Amygdala (tissue), 56 donors: ENCODE results near the gene CETP.
A peak's percentile ranks its signal among the peaks of the same experiment; 100 is the strongest.

Experiments used
- DNase-seq, 56 donors: peaks; one replicate each; lab custom pipeline; 2025; lab: John Stamatoyannopoulos, UW

The CETP gene, protein sequence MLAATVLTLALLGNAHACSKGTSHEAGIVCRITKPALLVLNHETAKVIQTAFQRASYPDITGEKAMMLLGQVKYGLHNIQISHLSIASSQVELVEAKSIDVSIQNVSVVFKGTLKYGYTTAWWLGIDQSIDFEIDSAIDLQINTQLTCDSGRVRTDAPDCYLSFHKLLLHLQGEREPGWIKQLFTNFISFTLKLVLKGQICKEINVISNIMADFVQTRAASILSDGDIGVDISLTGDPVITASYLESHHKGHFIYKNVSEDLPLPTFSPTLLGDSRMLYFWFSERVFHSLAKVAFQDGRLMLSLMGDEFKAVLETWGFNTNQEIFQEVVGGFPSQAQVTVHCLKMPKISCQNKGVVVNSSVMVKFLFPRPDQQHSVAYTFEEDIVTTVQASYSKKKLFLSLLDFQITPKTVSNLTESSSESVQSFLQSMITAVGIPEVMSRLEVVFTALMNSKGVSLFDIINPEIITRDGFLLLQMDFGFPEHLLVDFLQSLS

DNA sequence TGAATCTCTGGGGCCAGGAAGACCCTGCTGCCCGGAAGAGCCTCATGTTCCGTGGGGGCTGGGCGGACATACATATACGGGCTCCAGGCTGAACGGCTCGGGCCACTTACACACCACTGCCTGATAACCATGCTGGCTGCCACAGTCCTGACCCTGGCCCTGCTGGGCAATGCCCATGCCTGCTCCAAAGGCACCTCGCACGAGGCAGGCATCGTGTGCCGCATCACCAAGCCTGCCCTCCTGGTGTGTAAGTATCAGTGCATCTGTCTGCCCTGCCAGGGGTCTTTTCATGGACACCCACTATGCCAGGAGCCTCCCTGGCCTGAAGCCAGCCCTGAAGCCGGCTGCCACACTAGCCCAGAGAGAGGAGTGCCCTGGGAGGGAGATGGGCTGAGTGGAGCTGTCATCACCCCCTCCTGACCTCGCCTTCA lies at the start of gene CETP:
Gene CETP (plus strand): TSS at position 100 of the 431 bp plus-strand sequence. CDS start 30 bp downstream, at position 130.
- no peak for DNase-seq

DNA sequence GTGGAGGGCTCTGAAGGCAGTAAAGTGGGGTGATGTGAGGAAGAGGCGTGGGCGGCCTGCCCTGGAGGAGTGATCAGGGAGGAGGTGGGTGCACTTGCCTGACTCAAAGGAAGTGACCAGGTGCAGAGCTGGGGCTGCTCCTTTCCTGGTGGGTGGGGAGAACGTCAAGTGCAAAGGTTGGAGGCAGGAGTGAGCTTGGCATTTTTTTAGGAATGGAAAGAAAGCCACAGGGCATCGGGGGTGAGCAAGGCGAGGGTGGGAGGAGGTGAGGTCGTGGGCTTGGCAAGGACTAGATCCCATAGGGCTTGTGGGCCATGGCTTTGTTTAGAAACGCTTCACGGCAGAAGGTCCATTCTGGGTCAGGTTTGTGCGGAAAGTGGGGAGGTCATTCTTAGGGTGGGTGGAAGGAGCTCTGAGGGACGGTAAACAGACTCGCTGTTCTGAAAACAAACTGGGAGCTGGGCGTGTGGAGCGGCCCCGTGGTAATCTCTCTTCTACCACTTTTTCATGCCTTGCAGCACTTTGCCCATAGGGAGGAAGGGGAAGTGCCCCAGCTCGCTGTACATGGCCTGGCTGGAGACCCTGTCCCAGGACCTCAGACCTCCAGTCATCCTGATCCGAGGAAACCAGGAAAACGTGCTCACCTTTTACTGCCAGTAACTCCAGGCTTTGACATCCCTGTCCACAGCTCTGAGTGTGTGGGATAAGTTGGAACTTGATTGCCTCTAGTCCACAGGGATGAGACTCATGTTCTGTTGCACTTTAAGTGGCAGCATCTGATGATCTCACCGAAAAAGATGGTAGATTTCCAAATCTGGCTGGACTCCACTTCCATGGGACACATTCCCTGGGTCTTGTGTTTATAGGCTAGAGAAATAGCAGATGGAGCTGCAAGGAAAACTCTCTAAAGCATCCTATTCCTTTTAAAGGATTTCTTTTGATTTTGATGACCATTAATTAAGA lies 48.7 kb upstream of the CETP start:
- DNase-seq, result peak in 1 of 56 donors; percentile 8

DNA sequence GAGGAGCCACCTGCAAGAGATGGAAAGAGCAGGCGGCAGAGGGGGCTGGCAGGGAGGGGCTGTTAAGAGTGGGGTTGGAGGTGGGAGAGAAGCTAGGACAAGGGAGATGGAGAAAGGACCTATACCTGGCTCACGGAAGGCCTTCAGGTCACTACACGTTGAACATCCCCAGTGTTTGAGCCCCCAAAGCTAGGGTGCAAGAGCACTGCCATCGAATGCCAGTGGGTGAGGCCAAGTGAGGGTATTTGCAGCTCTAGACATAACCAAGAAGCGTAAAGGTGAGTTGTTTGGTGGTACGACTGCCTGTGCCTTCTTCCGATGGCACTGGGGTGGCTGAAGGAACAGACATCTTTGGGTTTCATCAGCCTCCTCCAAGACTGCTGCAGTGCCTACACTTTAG lies 46.9 kb upstream of the CETP start:
- DNase-seq, result no peak

DNA sequence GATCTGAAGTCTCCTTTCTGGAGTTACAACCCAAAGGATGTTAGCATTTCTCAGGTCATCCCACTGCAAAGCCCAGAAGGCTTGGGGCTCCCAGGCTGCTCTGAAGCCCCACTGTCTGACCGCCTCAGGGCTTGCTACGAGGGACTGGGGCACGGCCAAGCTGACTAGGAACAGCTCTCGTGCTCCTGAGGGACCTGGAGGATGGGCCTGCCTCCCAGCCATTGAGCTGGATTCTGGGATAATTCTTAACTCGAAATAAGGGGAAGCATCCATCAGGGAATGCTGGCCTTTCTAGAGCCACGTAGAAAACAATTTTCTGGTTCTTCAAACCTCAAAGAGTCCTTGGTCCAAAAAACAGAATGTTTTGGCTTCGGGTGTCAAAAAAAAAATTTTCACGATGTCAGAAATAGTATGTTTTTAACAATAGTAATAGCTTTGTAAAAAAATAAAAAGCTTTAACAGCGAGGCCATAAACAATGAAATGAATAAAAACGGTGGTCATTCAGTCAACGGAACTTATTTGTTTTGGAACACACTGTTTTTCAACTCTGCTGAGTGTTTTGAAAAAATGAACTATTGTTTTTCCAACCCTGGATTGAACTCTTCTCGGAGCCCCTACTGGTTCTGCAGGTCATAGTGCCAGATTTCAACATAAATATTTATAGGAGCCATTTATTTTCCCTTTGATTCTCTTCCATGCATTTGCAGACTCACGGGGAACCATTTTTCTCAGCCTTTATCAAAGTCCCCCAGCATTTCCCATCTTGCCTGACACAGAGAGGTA lies 46.2 kb upstream of the CETP start:
- DNase-seq, result no peak

DNA sequence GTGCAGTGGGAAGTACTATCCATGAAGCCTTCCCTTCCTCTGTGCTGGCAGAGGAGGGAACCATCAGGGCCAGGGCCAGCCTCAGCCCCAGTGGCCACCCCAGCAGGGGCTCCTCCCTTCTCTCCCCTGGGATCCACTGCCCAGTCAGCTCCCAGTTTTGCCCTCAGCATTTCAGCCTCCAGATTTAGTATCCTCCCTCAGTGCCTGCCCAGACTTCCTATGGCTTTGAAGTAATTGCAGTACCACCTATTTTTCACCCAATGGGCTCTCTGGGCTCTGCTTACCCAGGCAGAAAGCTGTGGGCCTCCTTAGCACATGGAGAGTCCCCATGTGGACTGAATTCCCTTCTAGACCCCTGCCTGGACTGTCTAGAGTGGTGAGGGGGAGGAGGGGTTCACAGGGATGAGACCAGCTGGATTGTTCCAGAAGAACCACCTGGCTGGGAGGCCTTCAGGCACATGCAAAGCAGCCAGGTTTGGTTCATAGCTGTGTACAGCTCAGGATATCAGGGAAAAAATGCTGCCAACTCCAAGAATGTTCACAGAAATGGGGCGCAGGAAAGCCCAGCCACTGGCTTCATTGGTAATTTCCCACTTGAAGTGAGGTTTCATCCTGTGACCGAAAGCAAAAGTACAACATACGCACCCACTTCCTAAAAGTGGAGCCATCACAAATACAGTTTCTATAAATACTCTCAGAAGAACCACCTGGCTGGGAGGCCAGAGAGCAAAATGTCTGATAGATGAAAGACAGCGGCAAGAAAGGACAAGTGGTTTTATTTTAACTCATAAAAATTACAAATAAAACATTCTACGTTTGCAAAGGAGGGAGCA lies 45.0 kb upstream of the CETP start:
- peak in 4 of 56 donors; percentile 7 to 36 (median 12) for DNase-seq

DNA sequence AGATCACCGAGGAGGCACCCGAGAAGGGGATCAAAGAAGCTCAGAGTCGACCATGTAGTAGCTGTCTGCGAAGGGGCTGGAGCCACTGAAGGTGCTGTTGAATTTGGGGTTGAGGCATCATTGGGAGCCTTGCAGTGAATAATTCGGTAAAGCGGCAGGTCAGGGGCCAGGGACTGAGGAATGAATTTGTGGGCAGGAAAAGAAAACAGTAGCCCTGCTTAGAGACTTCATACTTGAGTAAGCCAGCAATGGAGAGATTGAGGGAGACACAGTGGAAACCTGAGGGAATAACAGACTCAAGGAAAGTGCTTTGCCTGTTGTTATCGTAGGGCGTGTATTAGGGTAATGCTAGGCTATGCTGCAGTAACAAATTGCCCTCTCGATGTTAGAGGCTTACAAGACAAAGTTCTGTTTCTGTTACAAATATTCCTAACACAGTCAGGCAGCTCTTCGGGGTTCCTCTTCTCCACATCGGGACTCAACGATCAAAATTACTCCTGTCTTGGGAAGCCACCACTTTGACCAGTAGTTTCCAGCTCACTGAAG lies 43.2 kb upstream of the CETP start:
- DNase-seq, result no peak

DNA sequence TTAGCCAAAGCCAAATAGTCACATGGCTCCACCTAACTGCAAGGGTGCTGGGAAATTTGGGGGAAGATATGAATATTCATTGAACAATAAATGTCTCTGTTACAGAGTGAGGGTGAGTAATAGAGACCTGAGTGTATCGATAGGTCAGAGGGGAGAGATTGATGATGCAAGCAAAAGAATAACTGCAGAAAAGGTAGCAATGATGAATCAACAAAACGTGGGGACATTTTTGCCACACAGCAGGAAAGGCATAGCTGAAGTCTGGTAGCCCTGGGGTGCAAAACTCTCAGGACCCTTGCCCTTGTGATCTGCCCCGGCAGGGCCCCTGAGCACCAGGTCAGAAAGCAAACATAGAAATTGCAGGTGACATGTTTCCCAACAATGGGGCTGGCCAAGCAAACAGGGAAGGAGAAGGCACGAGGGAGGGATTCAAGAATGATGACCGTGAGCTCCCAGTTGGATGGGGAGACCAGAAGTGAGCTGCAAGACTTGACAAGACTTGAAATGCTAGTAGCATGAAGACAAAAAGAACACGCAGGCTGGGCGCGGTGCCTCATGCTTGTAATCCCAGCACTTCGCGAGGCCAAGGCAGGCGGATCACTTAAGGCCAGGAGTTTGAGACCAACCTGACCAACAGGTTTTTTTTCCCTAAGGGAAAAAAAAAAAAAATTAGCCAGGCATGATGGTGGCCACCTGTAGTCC lies 42.5 kb upstream of the CETP start:
- no peak for DNase-seq

DNA sequence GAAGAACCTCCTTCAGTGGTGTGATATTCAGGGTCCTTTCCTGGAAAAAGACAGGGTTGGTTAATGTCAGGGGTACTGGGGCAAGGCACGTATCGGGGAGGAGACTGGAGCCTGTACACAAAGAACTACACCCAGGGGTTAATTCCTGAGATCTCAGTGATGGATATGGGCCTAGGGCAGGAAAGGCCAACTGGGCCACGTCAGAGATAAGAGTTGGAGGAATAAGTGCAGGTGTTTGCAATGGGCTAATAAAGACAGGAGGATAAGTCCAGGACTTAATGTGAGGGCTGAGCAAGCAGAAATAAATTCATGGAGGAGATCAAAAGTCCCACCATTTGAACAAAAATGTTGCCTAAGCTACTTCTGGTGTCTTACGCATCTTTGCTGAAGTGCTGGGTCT lies 40.2 kb upstream of the CETP start:
- no peak for DNase-seq

DNA sequence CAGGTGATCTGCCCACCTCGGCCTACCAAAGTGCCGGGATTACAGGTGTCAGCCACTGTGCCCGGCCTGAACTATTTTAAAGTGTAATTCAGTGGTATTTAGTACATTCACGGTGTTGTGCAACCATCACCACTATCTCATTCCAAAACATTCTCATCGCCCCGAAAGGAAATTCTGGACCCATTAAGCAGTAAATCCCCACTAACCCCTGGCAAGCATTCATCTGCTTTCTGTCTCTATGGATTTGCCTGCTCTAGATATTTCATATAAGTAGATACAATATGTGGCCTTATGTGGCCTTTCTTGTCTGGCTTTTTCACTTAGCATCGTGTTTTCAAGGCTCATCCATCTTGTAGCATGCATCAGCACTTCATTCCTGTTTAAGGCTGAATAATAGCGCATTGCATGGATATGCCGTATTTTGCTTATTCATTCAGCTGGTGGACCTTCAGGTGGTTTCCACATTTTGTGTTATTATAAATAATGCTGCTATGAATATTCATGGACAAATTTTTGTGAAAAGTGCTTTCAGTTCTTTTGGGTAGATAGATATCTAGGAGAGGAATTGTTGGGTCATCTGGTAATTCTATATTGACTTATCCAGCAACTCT lies 38.2 kb upstream of the CETP start:
- DNase-seq, result no peak

DNA sequence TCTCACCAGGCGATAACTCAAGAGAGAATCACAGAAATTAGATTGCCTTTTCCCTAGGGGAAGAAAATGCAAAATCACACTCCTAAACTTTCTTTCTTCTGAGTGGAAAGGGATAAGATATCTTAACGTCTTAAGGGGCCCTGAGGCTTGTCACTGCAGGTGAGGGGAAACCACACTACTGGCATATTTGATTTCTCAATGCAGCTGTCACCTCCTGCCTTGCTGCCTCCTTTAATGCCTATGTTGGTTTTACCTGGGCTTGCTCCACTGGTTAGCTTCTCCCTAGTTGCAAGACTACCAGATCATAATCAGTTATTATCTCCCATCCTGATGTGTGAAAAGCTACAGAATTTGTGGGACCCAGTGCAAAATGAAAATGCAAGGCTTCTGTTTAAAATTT lies 34.3 kb upstream of the CETP start:
- DNase-seq, result no peak

DNA sequence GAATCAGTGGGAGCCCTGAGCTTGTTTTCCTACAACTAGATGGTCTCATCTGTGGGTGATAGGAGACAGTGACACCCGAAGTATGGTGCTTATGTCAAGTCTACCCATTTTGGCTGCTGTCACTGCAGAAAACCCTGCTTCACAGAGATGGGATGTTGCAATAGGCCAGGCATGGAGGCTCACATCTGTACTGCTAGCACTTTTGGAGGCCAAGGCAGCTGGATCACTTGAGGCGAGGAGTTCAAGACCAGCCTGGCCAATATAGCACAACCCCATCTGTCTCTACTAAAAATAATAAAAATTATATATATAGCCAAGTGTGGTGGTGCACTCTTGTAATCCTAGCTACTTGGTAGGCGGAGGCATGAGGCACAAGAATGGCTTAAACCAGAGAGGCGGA lies 32.1 kb upstream of the CETP start:
- no peak for DNase-seq

DNA sequence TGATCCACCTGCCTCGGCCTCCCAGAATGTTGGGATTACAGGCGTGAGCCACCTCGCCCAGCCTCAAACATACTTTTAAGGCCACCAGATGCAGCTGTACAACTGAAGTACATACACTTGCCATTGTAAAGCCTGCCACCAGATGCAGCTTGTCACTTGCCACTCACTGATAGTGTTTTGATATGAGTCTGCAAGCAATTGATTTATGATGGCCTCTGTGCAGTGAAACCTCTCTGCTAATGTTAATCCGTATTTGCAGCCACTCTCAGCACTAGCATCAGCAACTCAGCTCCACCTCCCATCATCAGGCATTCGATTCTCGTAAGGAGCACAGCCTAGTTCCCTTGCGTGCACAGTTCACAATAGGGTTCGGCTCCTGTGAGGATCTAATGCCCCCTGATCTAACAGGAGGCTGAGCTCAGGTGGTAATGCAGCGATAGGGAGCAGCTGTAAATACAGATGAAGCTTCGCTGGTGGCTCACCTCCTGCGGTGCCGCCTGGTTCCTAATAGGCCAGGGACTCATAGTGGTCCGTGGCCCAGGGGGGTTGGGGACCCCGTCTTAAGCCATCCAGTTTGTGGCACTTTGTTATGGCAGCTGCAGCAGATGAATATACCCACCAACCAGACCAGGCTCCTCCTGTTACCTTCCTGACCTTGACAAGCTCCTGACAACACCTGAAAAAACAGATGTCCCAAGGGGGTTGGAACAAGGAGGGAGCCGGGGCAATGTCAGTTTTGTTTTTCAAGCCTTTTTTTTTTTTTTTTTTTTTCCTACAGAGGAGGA lies 31.1 kb upstream of the CETP start:
- DNase-seq, result no peak

DNA sequence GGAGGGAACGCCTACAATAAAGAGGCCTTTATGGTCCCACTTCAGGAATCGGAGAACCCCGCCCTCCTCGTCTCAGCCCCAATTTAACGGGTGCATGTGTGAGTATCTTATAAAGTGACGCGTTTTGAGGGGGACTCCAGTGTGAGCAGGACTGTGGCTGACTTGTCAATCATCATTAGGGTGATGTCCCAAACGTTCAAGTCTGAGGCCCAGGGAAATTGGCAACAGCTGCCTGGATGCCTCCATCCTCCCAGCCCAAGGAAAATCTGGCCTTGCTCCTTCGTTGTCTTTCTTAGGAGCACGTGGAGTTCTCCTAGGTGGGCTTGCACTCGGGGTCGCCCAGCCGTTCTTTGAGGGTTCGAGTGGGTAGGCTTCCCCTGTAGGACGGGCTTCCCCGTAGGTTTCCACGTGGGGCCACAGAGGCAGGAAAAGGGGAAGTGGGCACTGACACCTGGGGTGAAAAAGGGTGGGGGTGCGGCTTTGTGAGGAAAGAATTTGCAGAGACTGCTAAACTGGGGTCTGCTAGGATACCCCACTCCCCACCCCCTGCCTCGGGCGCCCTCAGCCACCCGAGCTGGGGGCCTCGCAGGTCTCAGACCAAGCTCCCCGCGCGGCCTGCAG lies 30.4 kb upstream of the CETP start:
- DNase-seq, result peak in 6 of 56 donors; percentile 64 to 75 (median 72)

DNA sequence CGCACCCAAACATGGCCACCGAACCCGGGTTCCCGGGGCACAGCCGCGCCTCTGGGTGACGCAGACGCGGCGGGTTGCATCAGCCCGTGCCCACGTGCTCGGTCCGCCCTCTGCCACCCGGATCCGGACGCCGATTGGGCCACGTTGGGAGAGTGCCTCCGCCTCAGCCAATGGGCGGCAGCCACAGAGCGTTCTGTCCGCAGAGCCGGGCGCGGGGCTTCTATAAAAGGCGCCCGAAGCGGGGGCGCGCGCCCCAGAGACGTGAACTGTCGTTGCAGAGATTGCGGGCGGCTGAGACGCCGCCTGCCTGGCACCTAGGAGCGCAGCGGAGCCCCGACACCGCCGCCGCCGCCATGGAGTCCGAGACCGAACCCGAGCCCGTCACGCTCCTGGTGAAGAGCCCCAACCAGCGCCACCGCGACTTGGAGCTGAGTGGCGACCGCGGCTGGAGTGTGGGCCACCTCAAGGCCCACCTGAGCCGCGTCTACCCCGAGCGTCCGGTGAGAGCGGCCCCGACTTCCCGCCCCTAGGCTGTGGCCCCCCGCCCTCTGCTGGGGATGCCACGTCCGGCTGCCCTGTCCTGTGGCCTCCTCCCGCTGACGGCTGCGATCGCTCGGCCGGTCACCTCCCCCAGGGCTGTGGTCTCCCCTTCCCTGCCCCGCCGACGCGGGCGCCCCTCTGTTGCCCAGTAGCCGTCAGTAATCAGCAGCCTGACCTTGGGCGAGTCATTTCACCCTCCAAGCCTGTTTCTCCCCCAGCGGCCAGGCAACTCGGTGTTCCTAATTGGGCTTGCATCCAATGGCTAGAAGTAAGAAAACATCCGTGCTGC lies 29.6 kb upstream of the CETP start, which contains the start of gene HERPUD1:
Gene HERPUD1 (plus strand): TSS at position 251 of the 829 bp plus-strand sequence. CDS start 103 bp downstream, at position 354.
- DNase-seq, result peak; percentile 67 to 100 (median 98)

DNA sequence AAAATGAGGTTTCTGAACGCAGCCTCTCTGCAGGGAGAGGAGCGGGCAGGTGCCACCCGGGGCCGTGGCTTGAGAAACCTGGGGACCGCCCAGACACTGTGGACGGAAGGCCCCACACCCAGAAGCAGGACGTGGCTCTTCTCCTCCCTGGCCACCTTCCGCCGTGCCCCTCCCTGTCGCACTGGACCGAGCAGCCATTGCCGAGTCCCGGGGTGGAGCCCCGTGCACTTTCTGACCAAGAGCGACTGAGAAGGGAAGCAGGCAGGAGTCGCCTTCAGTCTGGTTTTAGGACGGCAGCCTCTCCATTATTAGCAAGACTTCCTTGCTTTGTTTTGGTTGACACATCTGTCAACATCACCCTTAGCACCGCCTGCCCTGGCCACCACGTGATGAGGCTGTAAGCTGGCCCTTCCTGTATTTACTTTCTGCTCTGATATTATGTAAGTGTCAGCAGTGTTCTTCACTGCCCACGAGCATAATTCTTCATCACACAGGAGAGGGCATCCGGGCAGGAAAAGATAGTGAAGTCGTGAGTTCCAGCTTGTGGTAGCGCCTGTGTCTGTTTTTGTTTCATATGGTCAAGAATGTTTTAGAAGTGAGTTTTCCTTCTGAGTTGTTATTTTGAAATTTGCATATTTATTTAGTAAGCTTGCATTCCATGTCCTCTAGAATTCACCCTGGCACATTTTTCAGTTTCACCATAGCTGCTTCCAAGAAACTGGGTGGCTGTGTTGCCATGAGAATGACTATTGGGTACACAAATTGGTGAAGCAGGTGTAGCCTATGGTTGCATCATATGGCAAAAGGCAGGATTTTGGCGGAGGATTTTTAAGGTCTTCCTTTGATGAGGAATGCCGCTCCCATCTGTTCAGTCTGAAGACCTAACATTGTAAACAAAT lies 28.8 kb upstream of the CETP start:
- DNase-seq, result peak in 53 of 56 donors; percentile 26 to 80 (median 60)
